ENCODE results near the gene TERT.

TERT gene

DNA sequence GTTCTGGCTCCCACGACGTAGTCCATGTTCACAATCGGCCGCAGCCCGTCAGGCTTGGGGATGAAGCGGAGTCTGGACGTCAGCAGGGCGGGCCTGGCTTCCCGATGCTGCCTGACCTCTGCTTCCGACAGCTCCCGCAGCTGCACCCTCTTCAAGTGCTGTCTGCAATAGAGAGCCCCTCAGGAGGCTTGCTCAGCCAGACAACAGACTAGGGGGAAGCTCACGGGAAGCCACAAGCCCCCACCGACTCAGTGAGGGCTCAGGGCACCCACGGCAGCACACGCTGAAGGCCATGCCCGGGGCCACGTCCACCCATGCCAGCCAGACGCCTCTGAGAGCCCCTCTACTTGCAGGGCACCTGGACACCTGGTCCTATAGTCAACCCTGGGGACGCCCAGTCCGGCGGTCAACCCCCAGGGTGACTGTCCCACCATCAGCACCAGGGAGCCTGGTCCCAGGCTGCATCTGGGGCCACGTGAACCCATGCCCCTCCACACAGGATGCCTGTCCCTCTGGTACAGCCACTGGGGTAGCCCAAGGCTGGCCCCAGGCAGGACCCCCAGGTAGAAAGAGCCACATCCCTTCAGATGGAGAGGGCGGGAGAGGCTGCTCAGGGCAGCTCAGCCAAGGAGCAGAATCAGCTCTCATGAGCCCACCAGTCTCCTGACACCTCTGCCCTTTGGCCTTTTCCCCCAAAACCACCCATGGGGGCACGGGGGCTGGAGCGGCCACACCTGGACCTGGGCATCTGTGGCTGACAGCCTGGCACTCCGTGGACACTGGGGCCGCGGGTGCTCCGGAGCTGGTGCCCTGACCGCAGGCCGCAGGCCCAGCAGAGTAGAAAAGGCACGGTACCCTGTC, 14.5 kb downstream of the TERT start:
- in situ Hi-C loops (cut with HindIII; ENCODE audit: low sequenced_read_pairs): no loop called here
- no peak for DNase-seq (ENCODE audit: low read depth)
- H3K4me3 ChIP-seq (ENCODE audit: low read depth, low read length): no peak overlapping the region
- TF ChIP-seq, protein P1, sequence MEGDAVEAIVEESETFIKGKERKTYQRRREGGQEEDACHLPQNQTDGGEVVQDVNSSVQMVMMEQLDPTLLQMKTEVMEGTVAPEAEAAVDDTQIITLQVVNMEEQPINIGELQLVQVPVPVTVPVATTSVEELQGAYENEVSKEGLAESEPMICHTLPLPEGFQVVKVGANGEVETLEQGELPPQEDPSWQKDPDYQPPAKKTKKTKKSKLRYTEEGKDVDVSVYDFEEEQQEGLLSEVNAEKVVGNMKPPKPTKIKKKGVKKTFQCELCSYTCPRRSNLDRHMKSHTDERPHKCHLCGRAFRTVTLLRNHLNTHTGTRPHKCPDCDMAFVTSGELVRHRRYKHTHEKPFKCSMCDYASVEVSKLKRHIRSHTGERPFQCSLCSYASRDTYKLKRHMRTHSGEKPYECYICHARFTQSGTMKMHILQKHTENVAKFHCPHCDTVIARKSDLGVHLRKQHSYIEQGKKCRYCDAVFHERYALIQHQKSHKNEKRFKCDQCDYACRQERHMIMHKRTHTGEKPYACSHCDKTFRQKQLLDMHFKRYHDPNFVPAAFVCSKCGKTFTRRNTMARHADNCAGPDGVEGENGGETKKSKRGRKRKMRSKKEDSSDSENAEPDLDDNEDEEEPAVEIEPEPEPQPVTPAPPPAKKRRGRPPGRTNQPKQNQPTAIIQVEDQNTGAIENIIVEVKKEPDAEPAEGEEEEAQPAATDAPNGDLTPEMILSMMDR (IDR thresholded peaks at IDR 0.05; ENCODE audit: low read depth, low read length, missing control alignments): no peak

DNA sequence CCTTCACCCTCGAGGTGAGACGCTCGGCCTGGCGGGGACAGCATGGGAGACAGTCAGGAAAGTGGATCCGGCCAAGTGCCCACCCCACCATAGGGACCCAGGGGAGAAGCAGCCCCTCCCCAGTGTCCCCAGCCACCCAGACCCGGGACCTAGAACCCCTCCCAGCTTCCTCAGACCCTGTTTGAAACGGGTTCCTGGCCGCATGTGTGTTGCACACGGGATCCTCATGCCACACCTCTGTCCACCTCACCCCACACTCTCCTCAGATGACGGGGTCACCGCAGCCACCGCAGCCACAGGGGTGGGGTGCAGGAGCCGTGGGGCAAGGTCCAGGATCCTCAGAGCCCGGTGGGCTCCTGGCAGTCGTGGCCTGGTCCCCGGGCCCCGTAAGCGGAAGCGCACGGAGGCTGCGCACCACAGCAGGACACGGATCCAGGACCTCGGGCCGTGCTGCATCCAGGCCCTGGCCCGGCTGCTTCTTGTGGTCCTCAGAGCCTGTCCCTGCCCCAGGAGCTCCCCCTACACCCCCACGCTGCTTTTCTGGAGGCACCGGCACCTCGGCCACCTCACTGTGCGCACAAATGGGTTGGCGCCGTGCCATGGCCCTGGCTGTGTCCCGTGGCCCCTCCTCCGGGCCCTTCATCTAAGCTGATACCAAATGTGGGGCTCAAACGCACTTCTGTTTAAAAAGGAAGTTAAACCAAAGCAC, 15.3 kb downstream of the TERT start:
- in situ Hi-C loops (cut with HindIII; ENCODE audit: low sequenced_read_pairs): no loop called here
- TF ChIP-seq, protein P1 (IDR thresholded peaks at IDR 0.05; ENCODE audit: low read depth, low read length, missing control alignments): no peak
- no peak overlapping the region for H3K4me3 ChIP-seq (ENCODE audit: low read depth, low read length)
- DNase-seq (ENCODE audit: low read depth): no peak

DNA sequence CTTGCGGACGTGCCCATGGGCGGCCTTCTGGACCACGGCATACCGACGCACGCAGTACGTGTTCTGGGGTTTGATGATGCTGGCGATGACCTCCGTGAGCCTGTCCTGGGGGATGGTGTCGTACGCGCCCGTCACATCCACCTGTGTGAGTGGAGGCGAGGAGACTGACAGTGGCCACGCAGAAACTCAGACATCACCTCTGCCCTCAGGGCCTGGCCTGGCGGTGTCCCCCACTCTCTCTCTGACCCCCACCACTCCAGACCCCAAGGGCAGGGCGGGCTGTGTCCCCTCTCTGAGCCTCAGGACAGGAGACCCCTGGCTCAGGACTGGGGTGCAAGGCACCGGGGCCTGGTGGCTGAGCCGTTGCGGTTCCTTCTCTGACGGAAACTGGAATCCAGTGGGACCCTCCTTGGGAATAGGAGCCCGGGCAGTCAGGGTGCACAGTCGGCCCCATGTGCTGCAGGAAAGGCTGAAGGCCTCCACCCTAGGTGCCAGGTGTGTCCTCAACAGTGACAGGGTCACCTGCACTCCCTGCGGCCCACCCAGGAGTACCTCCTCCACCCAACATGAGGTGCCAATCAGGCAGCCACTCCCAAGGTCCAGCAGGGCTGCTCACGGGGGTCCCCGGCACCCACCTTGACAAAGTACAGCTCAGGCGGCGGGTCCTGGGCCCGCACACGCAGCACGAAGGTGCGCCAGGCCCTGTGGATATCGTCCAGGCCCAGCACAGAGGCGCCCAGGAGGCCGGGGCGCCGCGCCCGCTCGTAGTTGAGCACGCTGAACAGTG, 16.0 kb downstream of the TERT start:
- in situ Hi-C loops (cut with HindIII; ENCODE audit: low sequenced_read_pairs): no loop called here

DNA sequence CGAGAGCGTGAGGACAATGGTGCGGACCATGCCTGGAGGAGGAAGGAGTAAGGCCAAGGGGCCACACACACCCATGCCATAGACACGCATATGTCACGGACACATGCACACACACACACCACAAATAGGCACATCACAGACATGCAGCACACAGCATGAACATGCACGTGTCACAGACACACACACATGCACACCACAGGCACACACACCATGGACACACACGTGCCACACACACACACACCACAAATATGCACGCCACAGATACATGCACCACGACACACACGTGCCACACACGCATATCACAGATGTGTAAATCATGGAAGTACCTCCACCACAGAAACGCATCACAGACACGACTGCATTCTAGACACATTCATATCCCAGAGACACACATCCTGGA, 16.7 kb downstream of the TERT start:
- no peak overlapping the region for H3K4me3 ChIP-seq (ENCODE audit: low read depth, low read length)
- in situ Hi-C loops (cut with HindIII; ENCODE audit: low sequenced_read_pairs): no loop called here
- no peak for DNase-seq (ENCODE audit: low read depth)
- TF ChIP-seq, protein P1 (IDR thresholded peaks at IDR 0.05; ENCODE audit: low read depth, low read length, missing control alignments): no peak

More for the DNA sequence above, 16.0 kb downstream of the TERT start:
- no peak for DNase-seq (ENCODE audit: low read depth)
- H3K4me3 ChIP-seq (ENCODE audit: low read depth, low read length): no peak overlapping the region
- TF ChIP-seq, protein P1 (IDR thresholded peaks at IDR 0.05; ENCODE audit: low read depth, low read length, missing control alignments): no peak

DNA sequence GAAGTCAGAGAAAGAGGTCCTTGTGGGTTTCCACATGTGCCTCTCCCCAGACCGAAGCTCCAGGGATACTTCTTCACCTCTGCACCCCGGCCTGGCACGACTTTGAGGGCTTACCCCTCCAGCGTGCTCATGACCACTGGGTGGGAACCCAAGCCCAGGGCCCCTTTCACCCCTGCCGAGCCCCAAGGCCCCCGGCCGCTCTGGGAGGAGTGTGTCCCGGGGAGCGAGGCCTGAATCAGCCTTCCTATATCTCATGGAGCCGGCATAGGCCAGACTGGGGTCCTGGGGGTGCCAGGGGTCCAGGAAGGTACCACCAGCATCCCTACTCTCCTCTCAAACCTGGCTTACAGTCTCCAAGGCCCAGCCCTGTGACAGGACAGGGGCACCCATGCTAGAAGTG, 17.1 kb downstream of the TERT start:
- no peak overlapping the region for H3K4me3 ChIP-seq (ENCODE audit: low read depth, low read length)
- DNase-seq (ENCODE audit: low read depth): no peak
- TF ChIP-seq, protein P1 (IDR thresholded peaks at IDR 0.05; ENCODE audit: low read depth, low read length, missing control alignments): no peak
- in situ Hi-C loops (cut with HindIII; ENCODE audit: low sequenced_read_pairs): no loop called here

DNA sequence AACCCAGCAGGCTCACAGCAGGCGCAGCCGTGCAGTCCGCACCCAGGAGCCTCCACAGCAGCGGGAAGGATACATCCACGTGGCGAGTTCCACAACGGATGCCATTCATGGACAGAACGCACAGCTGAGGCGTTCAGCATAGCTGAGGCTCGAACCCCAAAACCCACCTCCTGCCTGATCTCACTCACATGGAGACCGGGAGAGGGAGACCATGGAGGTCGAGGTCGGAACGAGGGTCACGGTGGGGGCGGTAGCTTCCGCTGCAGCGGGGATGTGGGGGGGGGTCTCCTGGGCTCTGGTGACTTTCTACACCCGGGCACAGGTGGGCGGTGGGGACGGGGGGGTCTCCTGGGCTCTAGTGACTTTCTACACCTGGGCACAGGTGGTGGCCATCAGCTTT, 17.5 kb downstream of the TERT start:
- no peak overlapping the region for H3K4me3 ChIP-seq (ENCODE audit: low read depth, low read length)
- no peak for DNase-seq (ENCODE audit: low read depth)
- TF ChIP-seq, protein P1 (IDR thresholded peaks at IDR 0.05; ENCODE audit: low read depth, low read length, missing control alignments): no peak
- in situ Hi-C loops (cut with HindIII; ENCODE audit: low sequenced_read_pairs): no loop called here
